Measurements from ENCODE around the gene TC2N.

GRCh38 chr14:91841065-91841464 lies 26.3 kb downstream of the TC2N start:
- TF ChIP-seq, protein P1, sequence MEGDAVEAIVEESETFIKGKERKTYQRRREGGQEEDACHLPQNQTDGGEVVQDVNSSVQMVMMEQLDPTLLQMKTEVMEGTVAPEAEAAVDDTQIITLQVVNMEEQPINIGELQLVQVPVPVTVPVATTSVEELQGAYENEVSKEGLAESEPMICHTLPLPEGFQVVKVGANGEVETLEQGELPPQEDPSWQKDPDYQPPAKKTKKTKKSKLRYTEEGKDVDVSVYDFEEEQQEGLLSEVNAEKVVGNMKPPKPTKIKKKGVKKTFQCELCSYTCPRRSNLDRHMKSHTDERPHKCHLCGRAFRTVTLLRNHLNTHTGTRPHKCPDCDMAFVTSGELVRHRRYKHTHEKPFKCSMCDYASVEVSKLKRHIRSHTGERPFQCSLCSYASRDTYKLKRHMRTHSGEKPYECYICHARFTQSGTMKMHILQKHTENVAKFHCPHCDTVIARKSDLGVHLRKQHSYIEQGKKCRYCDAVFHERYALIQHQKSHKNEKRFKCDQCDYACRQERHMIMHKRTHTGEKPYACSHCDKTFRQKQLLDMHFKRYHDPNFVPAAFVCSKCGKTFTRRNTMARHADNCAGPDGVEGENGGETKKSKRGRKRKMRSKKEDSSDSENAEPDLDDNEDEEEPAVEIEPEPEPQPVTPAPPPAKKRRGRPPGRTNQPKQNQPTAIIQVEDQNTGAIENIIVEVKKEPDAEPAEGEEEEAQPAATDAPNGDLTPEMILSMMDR (conservative IDR thresholded peaks at IDR 0.05), result no peak
- no peak for TF ChIP-seq ZFX (IDR thresholded peaks at IDR 0.05)

All from C4-2B (cell line).